GM12878 (cell line): Measurements from ENCODE around the gene CD68. TPM values are rescaled to one million over a fixed set of nuclear protein-coding genes. Genes with fewer than 3 reads are reported as not detected.

Experiments used
- ATAC-seq: fragments of 200-7000 bp; cut with Tn5 transposase; 3 replicates; pipeline ENCODE4 v1.9.1; 2020; ENCODE audit warnings: mild to moderate bottlenecking, moderate library complexity
- BruUV-seq: library from RNA; stranded (reverse); fragments of 400-500 nt; replicated peaks from 2 replicates; lab custom pipeline; 2021; lab: Mats Ljungman, UMichigan
- CTCF ChIA-PET: fragments of 300-600 bp; sonication (Branson Sonifier 250); formaldehyde crosslinking; extraction: SDS; loops from one replicate; lab custom pipeline; 2021; ENCODE audit warnings: inconsistent platforms; lab: Yijun Ruan, JAX
- POLR2A ChIA-PET: fragments of 350-600 bp; formaldehyde crosslinking; extraction: SDS; loops from one replicate; lab custom pipeline; 2021; ENCODE audit warnings: inconsistent platforms; lab: Charles Lee
- RAD21 ChIA-PET: fragments of 300-600 bp; sonication (Branson Sonifier 250); formaldehyde crosslinking; loops from one replicate; lab custom pipeline; 2023; ENCODE audit warnings: antibody characterized with exemption; ENCODE audit not compliant: unreplicated experiment; lab: Charles Lee
- SMC1A ChIA-PET: fragments of 300-600 bp; sonication (Branson Sonifier 250); formaldehyde crosslinking; loops from one replicate; lab custom pipeline; 2023; ENCODE audit not compliant: unreplicated experiment, uncharacterized antibody; lab: Charles Lee
- DNase-seq: peaks from one replicate; pipeline ENCODE4 v3.0.0-alpha.2; 2011; ENCODE audit warnings: low read depth, low spot score
- FAIRE-seq: peaks from 3 replicates; lab custom pipeline; 2011; peaks lifted over from hg19 to GRCh38; lab: Jason Lieb, UNC
- H2AFZ ChIP-seq: 2 replicates; pipeline ENCODE4 v1.6.0; 2011; ENCODE audit warnings: low read depth, low read length, control low read depth; ENCODE audit not compliant: control insufficient read depth
- H3K27ac ChIP-seq: 2 replicates; pipeline ENCODE4 v1.5.1; 2011; ENCODE audit warnings: control low read depth; ENCODE audit not compliant: control insufficient read depth, insufficient read depth
- H3K27me3 ChIP-seq, 2 experiments: replicated peaks in 1 of 2; 2 replicates each; pipeline versions ENCODE4 v1.6.0 to v1.6.1; 2011; ENCODE audit warnings: low read length in 1 of 2; ENCODE audit not compliant: control insufficient read depth in 2 of 2, insufficient read depth in 2 of 2
- H3K36me3 ChIP-seq, 2 experiments: 2 replicates each; pipeline ENCODE4 v1.5.1; 2011; ENCODE audit warnings: low read length in 1 of 2; ENCODE audit not compliant: control insufficient read depth in 2 of 2, insufficient read depth in 2 of 2
- H3K4me1 ChIP-seq: 2 replicates; pipeline ENCODE4 v1.6.1; 2011; ENCODE audit warnings: mild to moderate bottlenecking, low read length, moderate library complexity, mixed read lengths; ENCODE audit not compliant: control insufficient read depth, insufficient read depth
- H3K4me2 ChIP-seq: 2 replicates; pipeline ENCODE4 v1.6.0; 2011; ENCODE audit warnings: control low read depth; ENCODE audit not compliant: control insufficient read depth, insufficient read depth
- H3K4me3 ChIP-seq: fragments of 200-600 bp; sonication (generic); 2 replicates; pipeline ENCODE4 v1.5.1; 2016
- H3K79me2 ChIP-seq: 2 replicates; pipeline ENCODE4 v1.6.0; 2011; ENCODE audit warnings: low read length; ENCODE audit not compliant: control insufficient read depth, insufficient read depth
- H3K9ac ChIP-seq: 2 replicates; pipeline ENCODE4 v1.8.0; 2011; ENCODE audit warnings: low read length, control low read depth, mixed read lengths; ENCODE audit not compliant: control insufficient read depth, insufficient read depth
- H3K9me3 ChIP-seq: replicated peaks from 3 replicates; pipeline ENCODE4 v1.5.1; 2011; ENCODE audit warnings: mild to moderate bottlenecking, low read length; ENCODE audit not compliant: control insufficient read depth, insufficient read depth
- H4K20me1 ChIP-seq: 2 replicates; pipeline ENCODE4 v1.6.0; 2011; ENCODE audit not compliant: control insufficient read depth, insufficient read depth
- CBX3 ChIP-seq: fragments of 200-600 bp; sonication (generic); IDR thresholded peaks from 2 replicates; pipeline ENCODE4 v1.6.1; 2016; ENCODE audit warnings: low read depth, borderline replicate concordance
- CREB1 ChIP-seq: IDR thresholded peaks from 2 replicates; pipeline ENCODE4 v1.6.1; 2012; ENCODE audit warnings: low read depth, mild to moderate bottlenecking, inconsistent platforms
- DPF2 ChIP-seq: fragments of 450-650 bp; IDR thresholded peaks from 2 replicates; pipeline ENCODE4 v1.6.1; 2017; ENCODE audit warnings: mild to moderate bottlenecking
- GABPA ChIP-seq: IDR thresholded peaks from 2 replicates; pipeline ENCODE4 v1.6.1; 2014; ENCODE audit warnings: antibody characterized with exemption, low read depth, mild to moderate bottlenecking, inconsistent platforms
- MYB ChIP-seq: fragments of 150-350 bp; IDR thresholded peaks from 2 replicates; pipeline ENCODE4 v1.6.1; 2014; ENCODE audit warnings: mild to moderate bottlenecking, low read depth, low read length, borderline replicate concordance
- NR2C1 ChIP-seq: fragments of 450-650 bp; IDR thresholded peaks from 2 replicates; pipeline ENCODE4 v1.6.1; 2017; ENCODE audit warnings: antibody characterized with exemption, mild to moderate bottlenecking, moderate library complexity
- RBBP5 ChIP-seq: fragments of 200-600 bp; sonication (generic); conservative IDR thresholded peaks from 2 replicates; pipeline ENCODE4 v1.6.1; 2016
- SMC3 ChIP-seq: IDR thresholded peaks from 2 replicates; pipeline ENCODE4 v1.6.1; 2011; ENCODE audit warnings: low read length, improper control_type of control experiment, borderline replicate concordance
- SUZ12 ChIP-seq: fragments of 200-600 bp; sonication (generic); IDR thresholded peaks from one replicate; pipeline ENCODE4 v1.6.1; 2018; ENCODE audit warnings: antibody characterized with exemption, mild to moderate bottlenecking; ENCODE audit not compliant: unreplicated experiment
- TCF7 ChIP-seq: IDR thresholded peaks from 2 replicates; pipeline ENCODE4 v1.6.1; 2014; ENCODE audit warnings: antibody characterized with exemption, borderline replicate concordance
- YBX1 ChIP-seq: fragments of 450-650 bp; IDR thresholded peaks from 2 replicates; pipeline ENCODE4 v1.6.1; 2016; ENCODE audit warnings: antibody characterized with exemption
- WGBS: methylation state at CpG from one replicate; pipeline ENCODE4 v1.1.6; 2016; ENCODE audit warnings: low lambda C conversion rate; ENCODE audit not compliant: insufficient replicate concordance, insufficient coverage; ENCODE audit errors: missing lambda C conversion rate; 5-methylcytosine and 5-hydroxymethylcytosine counted together
- in situ Hi-C: fragments of 300-500 bp; cut with MboI; formaldehyde crosslinking; loops from 9 replicates; pipeline ENCODE4 v1.14.3; 2018; ENCODE audit warnings: mixed read lengths
- intact Hi-C: fragments of 100-400 bp; cut with micrococcal nuclease; formaldehyde crosslinking; loops from one replicate; pipeline ENCODE4 v1.14.2; 2022; ENCODE audit not compliant: unreplicated experiment
- polyA plus RNA-seq, 11 experiments: library from polyadenylated mRNA; depleted of rRNA in 4 of 11; unstranded in 6 of 11; stranded (reverse) in 5 of 11; fragments of >200 nt; fragmentation: Nextera tagmentation in 4 of 11; fragmentation: Illumina TruSeq in 1 of 11; extraction: Ambion mirVana in 4 of 11; extraction: Trizol in 1 of 11; gene quantifications; 1 replicate in 1 of 11; 2 replicates in 10 of 11; pipeline versions ENCODE4 v1.2.1 to v1.2.3, GENCODE V29; 2011 to 2016; ENCODE audit warnings: inconsistent platforms in 2 of 11, missing spikeins in 2 of 11, low read depth in 1 of 11
- total RNA-seq, 4 experiments: library from RNA; depleted of rRNA in 3 of 4; stranded (reverse); fragments of >200 nt in 3 of 4; fragmentation: Illumina TruSeq in 1 of 4; extraction: Trizol in 1 of 4; gene quantifications; 2 replicates each; pipeline versions ENCODE4 v1.2.1 to v1.2.3, GENCODE V29; 2013 to 2021
- TF ChIP-seq, protein P1 (sequence below): IDR thresholded peaks from 2 replicates; pipeline ENCODE4 v1.6.1; 2012; ENCODE audit warnings: low read length, inconsistent platforms
- TF ChIP-seq, protein P2 (sequence below): fragments of 450-650 bp; IDR thresholded peaks from 2 replicates; pipeline ENCODE4 v1.6.1; 2014; ENCODE audit warnings: mild to moderate bottlenecking
- TF ChIP-seq, protein P3 (sequence below): fragments of 450-650 bp; IDR thresholded peaks from 2 replicates; pipeline ENCODE4 v1.6.1; 2017; ENCODE audit warnings: mild to moderate bottlenecking, moderate library complexity

The CD68 gene
- total and polyA plus RNA-seq, 10 of the 15 experiments (the other 5 are each of a cell fraction or from before 2014, with no cell fraction given) = 2.6 to 6.9 (median 3.8) TPM

DNA sequence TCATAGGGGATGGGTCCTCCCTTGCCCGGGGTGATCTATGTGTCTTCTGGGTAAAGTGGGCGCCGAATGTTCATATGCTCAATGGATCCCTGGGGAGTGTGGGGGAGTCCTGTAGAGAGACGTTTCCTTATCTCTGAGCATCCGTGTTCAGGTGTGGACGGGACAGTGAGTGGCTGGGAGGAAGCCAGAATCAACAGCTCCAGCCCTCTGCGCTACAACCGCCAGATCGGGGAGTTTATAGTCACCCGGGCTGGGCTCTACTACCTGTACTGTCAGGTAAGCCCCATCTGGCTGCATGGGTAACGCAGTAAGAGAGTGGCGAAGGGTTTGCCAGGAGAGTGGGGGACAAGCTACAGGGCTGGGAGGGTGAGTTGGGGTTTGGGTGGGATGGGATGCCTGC is 22.8 kb upstream of the CD68 start (continued):
- TF ChIP-seq, protein P1, sequence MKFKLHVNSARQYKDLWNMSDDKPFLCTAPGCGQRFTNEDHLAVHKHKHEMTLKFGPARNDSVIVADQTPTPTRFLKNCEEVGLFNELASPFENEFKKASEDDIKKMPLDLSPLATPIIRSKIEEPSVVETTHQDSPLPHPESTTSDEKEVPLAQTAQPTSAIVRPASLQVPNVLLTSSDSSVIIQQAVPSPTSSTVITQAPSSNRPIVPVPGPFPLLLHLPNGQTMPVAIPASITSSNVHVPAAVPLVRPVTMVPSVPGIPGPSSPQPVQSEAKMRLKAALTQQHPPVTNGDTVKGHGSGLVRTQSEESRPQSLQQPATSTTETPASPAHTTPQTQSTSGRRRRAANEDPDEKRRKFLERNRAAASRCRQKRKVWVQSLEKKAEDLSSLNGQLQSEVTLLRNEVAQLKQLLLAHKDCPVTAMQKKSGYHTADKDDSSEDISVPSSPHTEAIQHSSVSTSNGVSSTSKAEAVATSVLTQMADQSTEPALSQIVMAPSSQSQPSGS = no peak

DNA sequence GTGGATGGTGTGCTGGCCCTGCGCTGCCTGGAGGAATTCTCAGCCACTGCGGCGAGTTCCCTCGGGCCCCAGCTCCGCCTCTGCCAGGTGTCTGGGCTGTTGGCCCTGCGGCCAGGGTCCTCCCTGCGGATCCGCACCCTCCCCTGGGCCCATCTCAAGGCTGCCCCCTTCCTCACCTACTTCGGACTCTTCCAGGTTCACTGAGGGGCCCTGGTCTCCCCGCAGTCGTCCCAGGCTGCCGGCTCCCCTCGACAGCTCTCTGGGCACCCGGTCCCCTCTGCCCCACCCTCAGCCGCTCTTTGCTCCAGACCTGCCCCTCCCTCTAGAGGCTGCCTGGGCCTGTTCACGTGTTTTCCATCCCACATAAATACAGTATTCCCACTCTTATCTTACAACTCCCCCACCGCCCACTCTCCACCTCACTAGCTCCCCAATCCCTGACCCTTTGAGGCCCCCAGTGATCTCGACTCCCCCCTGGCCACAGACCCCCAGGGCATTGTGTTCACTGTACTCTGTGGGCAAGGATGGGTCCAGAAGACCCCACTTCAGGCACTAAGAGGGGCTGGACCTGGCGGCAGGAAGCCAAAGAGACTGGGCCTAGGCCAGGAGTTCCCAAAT is 22.2 kb upstream of the CD68 start:
- no peaks in the 10 kb centered on the region for H3K9me3 ChIP-seq
- no peaks in the 10 kb centered on the region for H3K36me3 ChIP-seq
- no TSS peak for BruUV-seq
- no peaks in the 10 kb centered on the region for H4K20me1 ChIP-seq
- peaks cover 49% of the 10 kb centered on the region for H3K4me1 ChIP-seq
- TF ChIP-seq CREB1 (no peak), SMC3 (no peak), GABPA (no peak), SUZ12 (no peak), NR2C1 (no peak), DPF2 (no peak), TCF7 (no peak), CBX3 (no peak), MYB (no peak), RBBP5 (no peak), YBX1 (no peak)
- TF ChIP-seq, protein P2, sequence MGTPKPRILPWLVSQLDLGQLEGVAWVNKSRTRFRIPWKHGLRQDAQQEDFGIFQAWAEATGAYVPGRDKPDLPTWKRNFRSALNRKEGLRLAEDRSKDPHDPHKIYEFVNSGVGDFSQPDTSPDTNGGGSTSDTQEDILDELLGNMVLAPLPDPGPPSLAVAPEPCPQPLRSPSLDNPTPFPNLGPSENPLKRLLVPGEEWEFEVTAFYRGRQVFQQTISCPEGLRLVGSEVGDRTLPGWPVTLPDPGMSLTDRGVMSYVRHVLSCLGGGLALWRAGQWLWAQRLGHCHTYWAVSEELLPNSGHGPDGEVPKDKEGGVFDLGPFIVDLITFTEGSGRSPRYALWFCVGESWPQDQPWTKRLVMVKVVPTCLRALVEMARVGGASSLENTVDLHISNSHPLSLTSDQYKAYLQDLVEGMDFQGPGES = no peak
- TF ChIP-seq, protein P3, sequence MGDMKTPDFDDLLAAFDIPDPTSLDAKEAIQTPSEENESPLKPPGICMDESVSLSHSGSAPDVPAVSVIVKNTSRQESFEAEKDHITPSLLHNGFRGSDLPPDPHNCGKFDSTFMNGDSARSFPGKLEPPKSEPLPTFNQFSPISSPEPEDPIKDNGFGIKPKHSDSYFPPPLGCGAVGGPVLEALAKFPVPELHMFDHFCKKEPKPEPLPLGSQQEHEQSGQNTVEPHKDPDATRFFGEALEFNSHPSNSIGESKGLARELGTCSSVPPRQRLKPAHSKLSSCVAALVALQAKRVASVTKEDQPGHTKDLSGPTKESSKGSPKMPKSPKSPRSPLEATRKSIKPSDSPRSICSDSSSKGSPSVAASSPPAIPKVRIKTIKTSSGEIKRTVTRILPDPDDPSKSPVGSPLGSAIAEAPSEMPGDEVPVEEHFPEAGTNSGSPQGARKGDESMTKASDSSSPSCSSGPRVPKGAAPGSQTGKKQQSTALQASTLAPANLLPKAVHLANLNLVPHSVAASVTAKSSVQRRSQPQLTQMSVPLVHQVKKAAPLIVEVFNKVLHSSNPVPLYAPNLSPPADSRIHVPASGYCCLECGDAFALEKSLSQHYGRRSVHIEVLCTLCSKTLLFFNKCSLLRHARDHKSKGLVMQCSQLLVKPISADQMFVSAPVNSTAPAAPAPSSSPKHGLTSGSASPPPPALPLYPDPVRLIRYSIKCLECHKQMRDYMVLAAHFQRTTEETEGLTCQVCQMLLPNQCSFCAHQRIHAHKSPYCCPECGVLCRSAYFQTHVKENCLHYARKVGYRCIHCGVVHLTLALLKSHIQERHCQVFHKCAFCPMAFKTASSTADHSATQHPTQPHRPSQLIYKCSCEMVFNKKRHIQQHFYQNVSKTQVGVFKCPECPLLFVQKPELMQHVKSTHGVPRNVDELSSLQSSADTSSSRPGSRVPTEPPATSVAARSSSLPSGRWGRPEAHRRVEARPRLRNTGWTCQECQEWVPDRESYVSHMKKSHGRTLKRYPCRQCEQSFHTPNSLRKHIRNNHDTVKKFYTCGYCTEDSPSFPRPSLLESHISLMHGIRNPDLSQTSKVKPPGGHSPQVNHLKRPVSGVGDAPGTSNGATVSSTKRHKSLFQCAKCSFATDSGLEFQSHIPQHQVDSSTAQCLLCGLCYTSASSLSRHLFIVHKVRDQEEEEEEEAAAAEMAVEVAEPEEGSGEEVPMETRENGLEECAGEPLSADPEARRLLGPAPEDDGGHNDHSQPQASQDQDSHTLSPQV = no peak
- ChIA-PET RAD21 (interaction anchor here (1.1 to 4.9 kb wide), 4 partner anchors 10 to 202 kb away, joined by 3 to 84 read pairs (median 18); partner anchors contain the start of gene TMEM95), SMC1A (interaction anchor here (0.7 to 4.9 kb wide), 11 partner anchors 16 to 121 kb away, joined by 3 to 35 read pairs (median 4); partner anchors contain the start of genes CD68 and TMEM102), POLR2A (interaction anchor here (0.5 to 4.2 kb wide), 5 partner anchors 27 to 317 kb away, joined by 3 to 36 read pairs (median 7); partner anchors contain the start of genes ACAP1, MPDU1, TP53 and WRAP53), CTCF (interaction anchor here (0.8 to 6.2 kb wide), 5 partner anchors 11 to 201 kb away, joined by 3 to 192 read pairs (median 17); partner anchors contain the start of gene TMEM95)
- WGBS = 66% methylated on average over 18 of the region's 19 CpGs
- ATAC-seq (no peak), DNase-seq (no peak), FAIRE-seq (no peak)
- H3K27me3 ChIP-seq = no peaks in the 10 kb centered on the region
- H3K4me2 ChIP-seq = peak overlapping the region; percentile 92; the same call in 1 of the 2 replicates
- in situ Hi-C loops (loop anchor here (25.0 kb wide), 1 partner anchor 520 kb away; the partner anchor contains the start of genes SLC16A11 and SLC16A13), intact Hi-C loops (no loop called here)
- H2AFZ ChIP-seq = no peak overlapping the region; the same call in 1 of the 2 replicates
- peaks cover 9% of the 10 kb centered on the region for H3K79me2 ChIP-seq
- H3K27ac ChIP-seq = peak overlapping the region; percentile 84; the same call in 1 of the 2 replicates
- H3K9ac ChIP-seq = peak overlapping the region; percentile 70
- H3K4me3 ChIP-seq = no peak overlapping the region
